Astrocyte of the cerebellum (primary cell): Measurements from ENCODE around the gene NRCAM.

Source experiments
- DNase-seq: peaks from one replicate; pipeline ENCODE4 v3.0.0-alpha.2; 2011; ENCODE audit warnings: low read depth
- H3K4me3 ChIP-seq: 2 replicates; pipeline ENCODE4 v1.5.1; 2011; ENCODE audit warnings: mild to moderate bottlenecking, low read depth, low read length, moderate library complexity
- in situ Hi-C: cut with HindIII; loops from 2 replicates; pipeline ENCODE4 v1.10.0; 2017; ENCODE audit warnings: low sequenced_read_pairs
- TF ChIP-seq, protein P1 (sequence below): IDR thresholded peaks from 2 replicates; pipeline ENCODE4 v1.5.1; 2012; ENCODE audit warnings: low read length, low read depth, moderate library complexity, mild to moderate bottlenecking; ENCODE audit errors: missing control alignments

Gene NRCAM

DNA sequence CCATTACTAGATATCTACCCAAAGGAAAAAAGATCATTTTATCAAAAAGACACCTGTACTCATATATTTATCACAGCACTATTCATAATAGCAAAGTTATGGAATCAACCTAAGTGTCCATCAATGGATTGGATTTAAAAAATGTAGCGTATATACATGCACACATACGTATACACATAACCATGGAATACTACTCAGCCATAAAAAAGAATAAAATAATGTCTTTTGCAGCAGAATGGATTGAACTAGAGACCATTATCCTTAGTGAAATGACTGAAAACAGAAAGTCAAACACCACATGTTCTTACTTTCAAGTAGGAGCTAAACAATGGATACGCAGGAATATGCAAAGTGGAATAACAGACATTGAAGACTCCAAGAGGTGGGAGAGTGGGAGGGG is 168.4 kb downstream of the NRCAM start:
- no peak overlapping the region for H3K4me3 ChIP-seq
- no peak for DNase-seq
- TF ChIP-seq, protein P1, sequence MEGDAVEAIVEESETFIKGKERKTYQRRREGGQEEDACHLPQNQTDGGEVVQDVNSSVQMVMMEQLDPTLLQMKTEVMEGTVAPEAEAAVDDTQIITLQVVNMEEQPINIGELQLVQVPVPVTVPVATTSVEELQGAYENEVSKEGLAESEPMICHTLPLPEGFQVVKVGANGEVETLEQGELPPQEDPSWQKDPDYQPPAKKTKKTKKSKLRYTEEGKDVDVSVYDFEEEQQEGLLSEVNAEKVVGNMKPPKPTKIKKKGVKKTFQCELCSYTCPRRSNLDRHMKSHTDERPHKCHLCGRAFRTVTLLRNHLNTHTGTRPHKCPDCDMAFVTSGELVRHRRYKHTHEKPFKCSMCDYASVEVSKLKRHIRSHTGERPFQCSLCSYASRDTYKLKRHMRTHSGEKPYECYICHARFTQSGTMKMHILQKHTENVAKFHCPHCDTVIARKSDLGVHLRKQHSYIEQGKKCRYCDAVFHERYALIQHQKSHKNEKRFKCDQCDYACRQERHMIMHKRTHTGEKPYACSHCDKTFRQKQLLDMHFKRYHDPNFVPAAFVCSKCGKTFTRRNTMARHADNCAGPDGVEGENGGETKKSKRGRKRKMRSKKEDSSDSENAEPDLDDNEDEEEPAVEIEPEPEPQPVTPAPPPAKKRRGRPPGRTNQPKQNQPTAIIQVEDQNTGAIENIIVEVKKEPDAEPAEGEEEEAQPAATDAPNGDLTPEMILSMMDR, result no peak
- in situ Hi-C loops, result no loop called here

DNA sequence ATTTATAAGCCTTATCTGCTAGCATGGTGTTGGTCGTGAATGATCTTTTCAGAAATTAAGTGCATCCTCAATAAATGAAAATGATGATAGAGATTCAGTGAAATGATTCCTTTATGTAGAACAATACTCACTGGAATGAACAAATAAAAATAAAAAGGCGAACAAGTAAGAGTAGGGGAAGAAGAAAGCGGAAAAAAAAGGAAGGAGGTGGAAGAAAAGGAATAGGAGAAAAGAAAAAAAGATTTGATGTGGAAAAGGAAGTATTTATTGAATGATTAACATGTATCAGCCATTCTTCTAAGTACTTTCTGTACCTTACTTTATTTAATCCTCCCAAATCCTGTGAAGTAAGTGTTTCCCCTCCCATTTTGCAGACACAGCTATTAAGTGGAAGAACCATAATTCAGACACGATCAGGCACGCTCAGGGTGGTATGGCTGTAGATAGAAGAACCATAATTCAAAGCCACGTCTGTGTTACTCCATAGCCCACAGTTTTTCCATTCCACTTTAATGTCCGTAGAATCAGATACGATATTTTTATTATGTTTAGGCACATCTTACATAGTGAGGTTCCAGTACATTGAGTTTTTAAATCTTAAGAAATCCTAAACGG is 169.8 kb downstream of the NRCAM start:
- TF ChIP-seq, protein P1, result no peak
- in situ Hi-C loops, result no loop called here
- no peak for DNase-seq
- no peak overlapping the region for H3K4me3 ChIP-seq

DNA sequence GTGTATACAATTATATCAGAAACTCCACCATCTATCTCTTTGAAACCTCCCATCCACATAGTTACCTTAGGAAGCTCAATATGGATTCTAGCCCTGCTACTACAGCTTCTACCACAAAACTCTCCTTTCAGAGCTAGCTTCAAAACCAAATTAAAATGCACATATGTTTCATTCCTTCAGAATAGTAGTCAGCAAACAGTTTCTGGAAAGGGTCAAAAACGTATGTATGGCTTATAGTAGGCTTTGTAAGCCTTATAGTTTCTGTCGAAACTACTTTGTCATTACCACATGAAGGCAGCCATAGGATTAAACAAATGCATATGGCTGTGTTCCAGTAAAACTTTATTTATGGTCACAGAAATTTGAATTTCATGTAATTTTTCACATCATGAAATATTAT is 170.5 kb downstream of the NRCAM start:
- TF ChIP-seq, protein P1, result no peak
- H3K4me3 ChIP-seq, result no peak overlapping the region
- in situ Hi-C loops, result no loop called here
- DNase-seq, result no peak

DNA sequence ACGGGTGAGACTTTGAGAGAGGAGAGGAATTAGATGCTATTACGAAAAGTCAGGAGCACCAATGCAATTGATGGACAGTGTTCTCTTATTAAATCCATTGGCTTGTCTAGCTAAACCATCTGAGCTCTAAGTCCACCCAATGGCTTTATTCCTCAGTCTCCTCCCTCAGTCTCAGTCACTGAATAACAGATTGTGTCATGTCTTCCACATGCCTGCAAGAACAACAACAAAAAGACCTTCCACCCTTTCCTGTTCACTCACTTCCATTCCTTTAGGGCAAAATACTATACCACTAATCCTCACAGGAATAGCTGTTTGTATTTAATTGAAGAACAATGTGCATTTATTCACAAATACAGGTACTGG is 171.2 kb downstream of the NRCAM start:
- TF ChIP-seq, protein P1, result no peak
- DNase-seq, result no peak
- in situ Hi-C loops, result no loop called here

DNA sequence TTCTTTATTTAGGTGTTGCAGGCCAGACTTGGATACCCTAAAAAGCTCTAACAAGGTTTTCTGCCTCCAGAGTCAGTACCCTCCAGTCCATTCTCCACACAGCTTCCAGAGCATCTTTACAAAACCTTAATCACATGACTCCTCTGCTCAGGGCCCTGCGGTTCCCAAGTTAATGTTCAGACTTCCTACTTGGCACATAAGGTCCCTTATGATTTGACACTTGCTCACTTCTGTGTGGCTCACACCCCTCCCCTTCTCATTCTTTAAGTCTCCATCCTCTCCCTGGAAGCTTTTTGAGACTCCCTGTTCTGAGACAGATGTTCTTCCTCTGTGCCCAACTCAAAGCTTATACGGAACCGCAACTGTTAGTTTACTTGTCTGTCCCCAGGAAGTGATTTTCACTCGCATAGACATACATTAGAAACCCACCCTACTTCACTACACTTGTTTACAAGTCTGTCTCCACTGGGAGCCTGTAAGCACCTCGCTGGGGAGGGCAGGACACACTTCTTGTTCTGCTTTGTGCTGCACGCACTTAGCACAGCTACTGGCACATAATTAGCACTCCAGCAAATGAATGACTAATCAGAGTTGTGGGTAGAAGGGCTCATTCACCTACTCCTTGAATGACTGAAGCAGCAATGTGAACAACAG is 171.8 kb downstream of the NRCAM start:
- H3K4me3 ChIP-seq, result no peak overlapping the region
- no peak for DNase-seq
- TF ChIP-seq, protein P1, result no peak
- in situ Hi-C loops, result no loop called here

More for the DNA sequence above, 171.2 kb downstream of the NRCAM start:
- H3K4me3 ChIP-seq, result no peak overlapping the region

DNA sequence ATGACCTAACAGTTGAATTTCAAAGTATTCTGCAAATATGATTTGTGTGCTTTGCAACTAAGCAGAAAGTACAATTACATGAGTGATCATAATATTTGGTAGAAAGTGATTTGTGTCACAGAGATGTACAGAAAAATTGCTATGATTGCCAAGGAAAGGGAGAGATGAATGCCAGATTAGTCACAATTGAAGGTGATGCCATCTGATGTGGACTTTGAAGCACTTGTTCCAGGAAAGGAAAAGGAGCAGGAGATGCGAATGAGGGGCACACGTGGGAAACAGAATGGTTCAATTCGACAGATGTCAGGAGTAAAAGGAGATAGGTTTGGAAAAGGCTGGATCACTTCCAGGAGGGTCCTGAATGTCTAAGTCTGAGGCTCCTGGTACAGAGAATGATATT is 173.0 kb downstream of the NRCAM start:
- in situ Hi-C loops, result no loop called here
- DNase-seq, result no peak
- no peak overlapping the region for H3K4me3 ChIP-seq
- TF ChIP-seq, protein P1, result no peak
